Fibroblast of mammary gland (primary cell): ENCODE data around the gene DCST2.

Experiments
- DNase-seq: peaks from one replicate; pipeline ENCODE4 v3.0.0-alpha.2; 2010; ENCODE audit warnings: low read depth
- H3K4me3 ChIP-seq: 2 replicates; pipeline ENCODE4 v1.5.1; 2011; ENCODE audit warnings: low read depth, mild to moderate bottlenecking, low read length, moderate library complexity; ENCODE audit not compliant: control insufficient read depth
- TF ChIP-seq, protein P1 (sequence below): conservative IDR thresholded peaks from 2 replicates; pipeline ENCODE4 v1.5.1; 2011; ENCODE audit warnings: low read depth, low read length, inconsistent platforms; ENCODE audit not compliant: control insufficient read depth, insufficient read depth

Gene DCST2

DNA sequence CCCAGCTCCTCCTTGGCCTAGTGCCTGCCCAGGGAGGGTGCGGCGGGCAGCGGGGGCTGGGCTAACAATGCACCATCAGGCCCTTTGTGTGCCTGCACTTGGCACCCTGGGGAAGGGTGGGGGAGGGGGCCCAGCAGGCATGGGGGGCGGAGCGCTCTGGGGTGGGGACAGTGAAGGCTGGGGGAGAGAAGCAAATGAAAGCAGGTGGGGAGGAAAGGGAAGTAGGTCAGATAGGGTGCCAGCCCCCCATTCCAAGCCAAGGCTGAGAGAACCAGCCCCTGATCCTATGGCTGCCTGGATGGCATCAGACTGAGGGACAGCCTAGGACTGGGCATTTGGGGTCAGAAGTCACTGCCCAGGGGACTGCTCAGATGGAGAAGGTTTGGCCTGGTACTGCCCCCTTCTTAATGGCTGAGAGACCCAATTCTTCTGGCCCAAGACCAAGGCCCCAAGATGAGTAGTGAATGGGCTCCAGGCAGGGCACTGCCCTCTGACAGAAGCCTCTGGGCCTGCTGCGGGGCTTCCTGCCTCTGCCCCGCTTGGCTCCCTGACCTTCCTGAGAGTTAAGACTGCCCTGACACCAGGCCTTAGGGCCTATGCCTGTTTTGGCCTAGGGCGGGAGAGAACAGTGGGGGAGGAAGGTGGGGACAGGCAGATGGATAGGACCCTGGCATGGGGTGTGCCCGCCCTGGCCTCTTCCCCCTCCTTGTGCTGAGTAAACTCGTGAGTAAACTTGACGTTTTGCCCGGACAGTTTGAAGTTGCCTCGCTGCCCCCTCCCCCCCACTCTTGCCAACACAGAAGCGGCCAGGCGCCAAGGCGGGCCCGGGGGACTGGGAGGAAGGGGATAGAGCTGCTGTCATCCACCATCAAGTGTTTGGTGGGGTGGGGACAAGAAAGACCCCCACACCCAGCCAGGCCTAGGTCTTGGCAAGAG, 28.2 kb downstream of the DCST2 start:
- DNase-seq = no peak
- no peak overlapping the region for H3K4me3 ChIP-seq
- TF ChIP-seq, protein P1, sequence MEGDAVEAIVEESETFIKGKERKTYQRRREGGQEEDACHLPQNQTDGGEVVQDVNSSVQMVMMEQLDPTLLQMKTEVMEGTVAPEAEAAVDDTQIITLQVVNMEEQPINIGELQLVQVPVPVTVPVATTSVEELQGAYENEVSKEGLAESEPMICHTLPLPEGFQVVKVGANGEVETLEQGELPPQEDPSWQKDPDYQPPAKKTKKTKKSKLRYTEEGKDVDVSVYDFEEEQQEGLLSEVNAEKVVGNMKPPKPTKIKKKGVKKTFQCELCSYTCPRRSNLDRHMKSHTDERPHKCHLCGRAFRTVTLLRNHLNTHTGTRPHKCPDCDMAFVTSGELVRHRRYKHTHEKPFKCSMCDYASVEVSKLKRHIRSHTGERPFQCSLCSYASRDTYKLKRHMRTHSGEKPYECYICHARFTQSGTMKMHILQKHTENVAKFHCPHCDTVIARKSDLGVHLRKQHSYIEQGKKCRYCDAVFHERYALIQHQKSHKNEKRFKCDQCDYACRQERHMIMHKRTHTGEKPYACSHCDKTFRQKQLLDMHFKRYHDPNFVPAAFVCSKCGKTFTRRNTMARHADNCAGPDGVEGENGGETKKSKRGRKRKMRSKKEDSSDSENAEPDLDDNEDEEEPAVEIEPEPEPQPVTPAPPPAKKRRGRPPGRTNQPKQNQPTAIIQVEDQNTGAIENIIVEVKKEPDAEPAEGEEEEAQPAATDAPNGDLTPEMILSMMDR = no peak

DNA sequence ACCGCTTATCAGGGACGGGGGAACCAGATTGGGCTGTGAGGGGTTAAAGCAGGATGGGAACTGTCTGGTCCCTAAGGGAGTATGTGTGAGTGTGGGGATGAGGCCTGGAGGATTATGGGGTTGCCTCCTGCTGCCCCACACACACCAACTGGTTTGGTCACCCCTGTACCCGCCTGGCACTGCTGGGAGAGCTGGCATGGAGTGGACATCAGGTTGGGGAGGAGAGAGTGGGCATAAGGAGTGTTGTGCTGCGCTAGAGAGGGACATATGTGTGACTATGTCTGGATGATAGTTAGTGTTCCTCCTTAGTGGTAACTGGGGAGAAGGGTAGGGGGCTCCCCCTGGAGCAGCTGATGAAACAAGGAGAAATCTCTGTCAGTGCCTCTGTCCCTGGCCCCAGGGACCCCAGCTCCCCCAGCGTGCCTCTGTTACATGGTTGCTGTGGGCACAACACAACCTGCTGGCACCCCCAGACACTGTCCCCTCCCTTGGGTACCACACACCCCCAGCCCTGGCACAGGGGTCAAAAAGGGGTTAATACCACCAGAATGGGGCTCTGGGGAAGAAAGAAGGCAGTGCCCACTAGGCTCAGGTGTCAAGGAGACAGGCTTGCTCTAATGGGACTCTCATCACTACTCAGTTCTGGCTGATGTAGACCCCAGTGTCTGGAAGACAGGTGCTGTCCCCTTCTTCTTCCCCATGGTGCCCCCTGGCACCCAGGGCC, 29.1 kb downstream of the DCST2 start:
- H3K4me3 ChIP-seq = peak overlapping the region; percentile 89
- DNase-seq = no peak
- TF ChIP-seq, protein P1 = no peak

DNA sequence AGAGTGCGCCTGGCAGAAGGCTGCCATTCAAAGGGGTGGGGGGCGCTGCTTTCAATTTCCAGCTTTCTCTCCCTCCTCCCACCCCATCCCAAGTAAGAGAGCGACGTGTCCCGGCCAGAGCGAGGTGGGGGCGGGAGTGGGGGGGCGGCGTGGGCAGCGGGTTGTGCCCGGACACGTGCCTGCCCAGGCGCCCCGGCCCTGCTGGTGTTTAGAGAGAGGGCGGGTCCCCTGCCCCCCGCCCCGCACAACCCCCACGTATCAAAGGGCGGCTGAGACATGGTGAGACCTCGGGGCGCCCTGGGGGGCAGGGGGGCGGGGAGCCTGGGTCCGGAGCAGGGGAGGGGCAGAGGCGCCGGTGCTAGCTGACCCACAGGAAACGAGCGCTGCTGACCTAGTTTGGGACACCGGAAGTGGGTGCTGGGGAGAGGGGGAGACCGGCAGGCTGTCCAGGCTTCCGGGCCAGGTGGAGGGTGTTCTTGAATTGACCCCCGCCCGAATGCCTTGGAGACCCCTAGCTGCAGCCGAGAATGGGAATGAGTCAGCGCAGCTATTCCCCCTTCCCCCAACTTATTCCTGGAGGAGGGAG, 29.7 kb downstream of the DCST2 start:
- TF ChIP-seq, protein P1 = no peak
- peak; percentile 43 for DNase-seq
- H3K4me3 ChIP-seq = peak overlapping the region; percentile 89

DNA sequence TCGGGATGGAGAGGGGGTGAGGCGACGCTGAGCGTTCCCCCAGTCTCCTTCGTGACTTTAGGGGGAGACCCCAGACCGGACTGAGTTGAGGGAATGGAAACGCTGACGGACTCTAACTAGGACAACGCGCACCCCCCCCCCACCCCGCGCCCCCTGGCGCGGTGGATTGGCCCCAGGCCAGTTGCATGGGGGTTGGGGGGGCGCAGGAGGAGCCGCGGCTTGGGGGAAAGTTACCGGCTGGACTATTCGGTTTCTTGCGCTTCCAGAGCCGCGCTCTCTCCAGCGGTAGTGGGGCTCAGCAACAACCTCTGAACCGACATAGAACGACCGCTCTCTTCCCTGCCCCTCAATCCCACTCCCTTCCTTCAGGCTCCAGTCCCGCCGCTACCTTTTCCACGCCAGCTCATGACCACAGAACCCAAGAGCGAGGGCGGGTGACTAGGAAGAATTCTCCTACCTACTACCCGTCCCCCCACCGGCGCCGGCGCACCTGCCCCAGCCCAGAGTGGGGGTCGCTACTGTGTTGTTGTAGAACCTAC, 30.3 kb downstream of the DCST2 start:
- H3K4me3 ChIP-seq = peak overlapping the region; percentile 89
- no peak for DNase-seq
- TF ChIP-seq, protein P1 = no peak

DNA sequence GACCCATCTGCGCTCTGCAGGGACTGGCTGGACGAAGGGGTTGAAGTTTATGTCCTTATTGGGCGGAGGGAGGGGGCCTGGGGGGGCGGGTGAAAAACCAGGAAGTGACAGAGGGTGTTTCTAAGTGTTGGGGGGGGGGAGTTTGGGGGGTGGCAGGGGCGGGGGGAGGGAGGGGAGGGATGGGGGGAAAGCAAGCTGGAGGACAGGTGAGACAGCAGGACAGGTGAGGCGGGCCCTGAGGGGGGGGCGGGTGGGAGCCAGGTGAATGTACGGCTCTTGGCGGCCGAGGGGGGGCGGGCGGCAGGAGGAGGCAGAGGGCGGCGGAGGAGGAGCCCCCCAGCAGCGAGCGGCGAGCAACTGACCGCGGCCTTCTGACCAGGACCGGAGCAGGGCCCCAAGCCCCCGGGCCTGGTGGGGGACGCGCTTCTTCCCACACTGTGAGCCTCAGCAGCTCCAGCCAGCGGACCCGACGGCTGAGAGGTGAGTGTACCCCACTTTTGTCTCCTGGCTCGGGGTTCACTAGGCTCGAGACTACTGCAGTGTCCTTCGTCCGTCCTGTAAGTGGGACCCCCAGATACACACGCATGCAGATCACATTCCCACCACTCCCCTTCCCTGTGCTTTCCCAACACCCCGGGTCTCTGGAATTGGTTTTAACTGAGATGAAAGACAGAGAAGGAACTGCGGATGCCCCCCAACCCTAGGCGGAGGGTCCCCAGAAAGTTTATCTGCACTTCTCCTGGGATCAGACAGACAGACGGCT, 30.9 kb downstream of the DCST2 start, which contains the start of gene ZBTB7B:
Gene ZBTB7B, plus strand, starts transcription at position 339 of the 763 bp plus-strand sequence. CDS start 11,859 bp downstream, outside the sequence.
- TF ChIP-seq, protein P1 = no peak
- no peak for DNase-seq
- H3K4me3 ChIP-seq = peak within 1 kb of the TSS; percentile 89
